ENCODE measurements around the gene CAMK2A. TPM values are rescaled to one million over a fixed set of nuclear protein-coding genes. Genes with fewer than 3 reads are reported as not detected.

Gene CAMK2A
- polyA plus RNA-seq, 1 of the 3 experiments (the other 2 are of a cell fraction), result 0.10 TPM

DNA sequence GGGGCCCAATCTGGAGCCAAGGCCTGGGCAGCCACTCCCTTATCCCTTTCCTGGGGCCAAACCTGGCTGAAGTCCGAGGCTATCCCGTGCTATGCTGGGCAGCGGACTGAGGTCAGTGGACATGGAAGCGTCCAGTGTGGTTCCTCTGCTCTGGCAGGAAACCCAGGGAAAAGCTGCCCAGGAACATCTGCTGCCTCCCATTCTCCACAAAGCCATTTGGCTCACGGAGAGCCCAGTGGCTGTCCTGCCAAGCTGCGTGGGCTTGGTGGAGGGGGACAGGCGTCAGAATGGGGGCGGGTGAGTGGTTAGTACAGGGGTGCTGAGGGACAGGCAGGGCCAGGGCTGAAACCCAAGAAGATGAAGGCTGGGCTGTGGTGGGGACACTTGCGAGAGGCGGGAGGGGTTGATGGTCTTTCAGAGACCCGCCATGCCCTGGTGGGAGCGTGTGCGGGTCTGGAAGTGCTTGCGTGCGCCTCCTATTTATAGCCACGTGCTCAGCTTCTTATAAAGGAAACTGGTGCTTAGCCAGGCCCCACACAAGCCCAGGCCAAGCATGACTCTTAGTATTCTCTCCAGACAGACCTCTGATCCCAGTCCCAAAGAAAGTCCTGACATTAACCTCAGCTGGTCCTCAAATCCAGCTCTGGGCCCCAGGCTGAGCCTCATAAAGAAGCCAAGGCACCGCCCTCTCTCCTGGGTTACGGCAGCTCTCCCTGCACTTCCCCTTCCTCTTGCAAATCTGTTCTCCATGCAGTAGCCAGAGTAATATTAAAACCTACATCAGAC, 109.1 kb downstream of the CAMK2A start:
- no peaks in the 10 kb centered on the region for H3K79me2 ChIP-seq (ENCODE audit: insufficient read depth)
- TF ChIP-seq, protein P1, sequence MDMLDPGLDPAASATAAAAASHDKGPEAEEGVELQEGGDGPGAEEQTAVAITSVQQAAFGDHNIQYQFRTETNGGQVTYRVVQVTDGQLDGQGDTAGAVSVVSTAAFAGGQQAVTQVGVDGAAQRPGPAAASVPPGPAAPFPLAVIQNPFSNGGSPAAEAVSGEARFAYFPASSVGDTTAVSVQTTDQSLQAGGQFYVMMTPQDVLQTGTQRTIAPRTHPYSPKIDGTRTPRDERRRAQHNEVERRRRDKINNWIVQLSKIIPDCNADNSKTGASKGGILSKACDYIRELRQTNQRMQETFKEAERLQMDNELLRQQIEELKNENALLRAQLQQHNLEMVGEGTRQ (IDR thresholded peaks at IDR 0.05; ENCODE audit: borderline replicate concordance, low read depth, low read length), result no peak
- TF ChIP-seq RAD21 (IDR thresholded peaks at IDR 0.05; ENCODE audit: low read length), result no peak
- TF ChIP-seq, protein P2, sequence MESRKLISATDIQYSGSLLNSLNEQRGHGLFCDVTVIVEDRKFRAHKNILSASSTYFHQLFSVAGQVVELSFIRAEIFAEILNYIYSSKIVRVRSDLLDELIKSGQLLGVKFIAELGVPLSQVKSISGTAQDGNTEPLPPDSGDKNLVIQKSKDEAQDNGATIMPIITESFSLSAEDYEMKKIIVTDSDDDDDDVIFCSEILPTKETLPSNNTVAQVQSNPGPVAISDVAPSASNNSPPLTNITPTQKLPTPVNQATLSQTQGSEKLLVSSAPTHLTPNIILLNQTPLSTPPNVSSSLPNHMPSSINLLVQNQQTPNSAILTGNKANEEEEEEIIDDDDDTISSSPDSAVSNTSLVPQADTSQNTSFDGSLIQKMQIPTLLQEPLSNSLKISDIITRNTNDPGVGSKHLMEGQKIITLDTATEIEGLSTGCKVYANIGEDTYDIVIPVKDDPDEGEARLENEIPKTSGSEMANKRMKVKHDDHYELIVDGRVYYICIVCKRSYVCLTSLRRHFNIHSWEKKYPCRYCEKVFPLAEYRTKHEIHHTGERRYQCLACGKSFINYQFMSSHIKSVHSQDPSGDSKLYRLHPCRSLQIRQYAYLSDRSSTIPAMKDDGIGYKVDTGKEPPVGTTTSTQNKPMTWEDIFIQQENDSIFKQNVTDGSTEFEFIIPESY (IDR thresholded peaks at IDR 0.05; ENCODE audit: borderline replicate concordance, low read depth), result no peak
- H3K4me1 ChIP-seq (ENCODE audit: control insufficient read depth in 1 of 2, insufficient read depth in 2 of 2, low read depth in 1 of 2, low read length in 1 of 2), result no peaks in the 10 kb centered on the region; a peak in 1 of 4 replicates
- H3K4me3 ChIP-seq (ENCODE audit: low read depth in 2 of 2, low read length in 1 of 2), result no peak overlapping the region
- WGBS (ENCODE audit: low lambda C conversion rate), result 86% methylated on average over 17 of the region's 18 CpGs
- H4K20me1 ChIP-seq (ENCODE audit: insufficient read depth), result no peaks in the 10 kb centered on the region
- no peak overlapping the region for H2AFZ ChIP-seq (ENCODE audit: low read depth)
- H3F3A ChIP-seq (replicated peaks; ENCODE audit: insufficient read depth), result no peaks in the 10 kb centered on the region
- H3K4me2 ChIP-seq, result no peak overlapping the region
- ChIA-PET CTCF (interaction anchor here (1.1 to 10.7 kb wide), 4 partner anchors 8 to 51 kb away, joined by 3 to 90 read pairs (median 9); no protein-coding TSS in a partner anchor), POLR2A (no interaction called here)
- H3K9me3 ChIP-seq, result no peaks in the 10 kb centered on the region
- H3K27me3 ChIP-seq (ENCODE audit: insufficient read depth), result no peaks in the 10 kb centered on the region
- no peak for DNase-seq
- no peak overlapping the region for H3K9ac ChIP-seq
- no peak overlapping the region for H3K27ac ChIP-seq (ENCODE audit: low read depth in 2 of 2, low read length in 1 of 2)
- no peaks in the 10 kb centered on the region for H3K36me3 ChIP-seq (replicated peaks in 1 of 2; ENCODE audit: control insufficient read depth in 1 of 2, insufficient read depth in 2 of 2, low read length in 1 of 2)
- H3K9me2 ChIP-seq, result no peaks in the 10 kb centered on the region

DNA sequence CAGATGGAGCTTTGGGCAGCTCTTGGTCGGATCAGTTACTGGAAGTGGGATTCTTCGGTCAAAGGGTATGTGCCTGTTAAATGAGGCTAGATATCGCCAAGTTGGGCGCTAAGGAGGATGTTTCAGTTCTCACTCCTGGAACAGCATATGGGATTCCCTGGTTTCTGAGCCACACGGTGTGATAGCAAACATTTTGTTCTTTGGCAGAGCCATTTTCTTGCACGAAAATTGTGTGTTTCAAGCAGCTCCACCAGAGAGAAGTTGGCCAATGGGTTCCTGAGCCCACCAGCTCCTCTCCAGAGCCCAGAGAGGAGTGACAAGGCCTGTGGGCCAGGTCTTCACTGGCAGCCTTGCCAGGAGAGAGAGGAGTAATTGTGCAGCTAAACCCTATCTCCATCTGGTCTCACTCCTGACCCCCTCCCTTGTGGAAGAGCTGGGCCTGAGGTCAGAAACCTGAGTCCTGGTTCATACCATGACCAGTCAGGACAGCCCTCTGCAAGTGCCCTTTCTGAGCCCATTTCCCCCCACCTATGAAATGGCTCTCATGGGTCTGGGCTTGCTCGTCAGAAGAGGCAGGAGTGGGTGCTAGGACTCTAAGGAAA, 110.5 kb downstream of the CAMK2A start:
- no peaks in the 10 kb centered on the region for H3K9me2 ChIP-seq

DNA sequence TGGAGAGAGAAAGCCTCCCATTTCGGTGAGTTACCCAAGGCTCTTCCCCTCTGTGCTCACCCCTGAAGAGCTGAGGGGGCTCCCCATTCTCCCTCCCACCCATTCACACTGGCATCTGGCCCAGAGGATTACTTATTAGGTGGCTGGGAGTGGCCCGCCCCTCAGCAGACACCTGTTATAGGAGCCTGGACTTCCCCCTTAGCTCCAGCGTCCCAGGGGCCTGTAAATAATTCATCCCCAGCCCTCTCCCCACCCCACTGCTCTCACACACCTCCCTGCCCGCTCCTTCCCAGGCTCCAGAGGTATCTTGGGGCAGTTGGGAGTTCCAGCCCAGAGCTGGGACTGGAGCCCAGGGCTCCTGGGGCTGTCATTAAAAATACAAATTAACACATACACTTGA, 111.3 kb downstream of the CAMK2A start:
- Histone ChIP-seq H3K9ac (no peak overlapping the region), H3K79me2 (ENCODE audit: insufficient read depth) (no peaks in the 10 kb centered on the region), H3K36me3 (replicated peaks in 1 of 2; ENCODE audit: control insufficient read depth in 1 of 2, insufficient read depth in 2 of 2, low read length in 1 of 2) (no peaks in the 10 kb centered on the region), H3K4me3 (ENCODE audit: low read depth in 2 of 2, low read length in 1 of 2) (no peak overlapping the region), H3K27ac (ENCODE audit: low read depth in 2 of 2, low read length in 1 of 2) (no peak overlapping the region), H3K4me2 (no peak overlapping the region), H3F3A (replicated peaks; ENCODE audit: insufficient read depth) (no peaks in the 10 kb centered on the region), H3K4me1 (ENCODE audit: control insufficient read depth in 1 of 2, insufficient read depth in 2 of 2, low read depth in 1 of 2, low read length in 1 of 2) (no peaks in the 10 kb centered on the region; a peak in 1 of 4 replicates), H3K9me3 (no peaks in the 10 kb centered on the region), H2AFZ (ENCODE audit: low read depth) (no peak overlapping the region), H3K27me3 (ENCODE audit: insufficient read depth) (no peaks in the 10 kb centered on the region), H3K9me2 (no peaks in the 10 kb centered on the region), H4K20me1 (ENCODE audit: insufficient read depth) (no peaks in the 10 kb centered on the region)
- no peak for TF ChIP-seq TEAD4 (IDR thresholded peaks at IDR 0.05; ENCODE audit: borderline replicate concordance, insufficient read depth)
- DNase-seq, result no peak
- ChIA-PET CTCF (interaction anchor here (0.6 to 10.7 kb wide), 5 partner anchors 10 to 49 kb away, joined by 3 to 90 read pairs (median 3); no protein-coding TSS in a partner anchor), POLR2A (interaction anchor here (1.0 kb wide), 1 partner anchor 15 kb away, joined by 4 read pairs; no protein-coding TSS in a partner anchor)
- 47% methylated on average over 4 of the region's 4 CpGs for WGBS (ENCODE audit: low lambda C conversion rate)

More for the DNA sequence above, 110.5 kb downstream of the CAMK2A start:
- ChIA-PET CTCF (interaction anchor here (1.9 to 10.7 kb wide), 3 partner anchors 9 to 50 kb away, joined by 6 to 90 read pairs (median 13); no protein-coding TSS in a partner anchor), POLR2A (interaction anchor here (1.0 kb wide), 1 partner anchor 16 kb away, joined by 4 read pairs; no protein-coding TSS in a partner anchor)
- H3F3A ChIP-seq (replicated peaks; ENCODE audit: insufficient read depth), result no peaks in the 10 kb centered on the region
- H3K27ac ChIP-seq (ENCODE audit: low read depth in 2 of 2, low read length in 1 of 2), result no peak overlapping the region
- H3K4me3 ChIP-seq (ENCODE audit: low read depth in 2 of 2, low read length in 1 of 2), result no peak overlapping the region
- TF ChIP-seq POLR2AphosphoS5 (IDR thresholded peaks at IDR 0.05; ENCODE audit: low read depth, low read length), result no peak
- no peak for TF ChIP-seq FOXM1 (IDR thresholded peaks at IDR 0.05; ENCODE audit: low read depth)
- H3K27me3 ChIP-seq (ENCODE audit: insufficient read depth), result no peaks in the 10 kb centered on the region
- no peak overlapping the region for H3K9ac ChIP-seq
- H3K79me2 ChIP-seq (ENCODE audit: insufficient read depth), result no peaks in the 10 kb centered on the region
- no peak overlapping the region for H2AFZ ChIP-seq (ENCODE audit: low read depth)
- H4K20me1 ChIP-seq (ENCODE audit: insufficient read depth), result no peaks in the 10 kb centered on the region
- 78% methylated on average over 6 of the region's 7 CpGs for WGBS (ENCODE audit: low lambda C conversion rate)
- H3K9me3 ChIP-seq, result no peaks in the 10 kb centered on the region
- DNase-seq, result no peak
- H3K36me3 ChIP-seq (replicated peaks in 1 of 2; ENCODE audit: control insufficient read depth in 1 of 2, insufficient read depth in 2 of 2, low read length in 1 of 2), result no peaks in the 10 kb centered on the region
- no peaks in the 10 kb centered on the region; a peak in 1 of 4 replicates for H3K4me1 ChIP-seq (ENCODE audit: control insufficient read depth in 1 of 2, insufficient read depth in 2 of 2, low read depth in 1 of 2, low read length in 1 of 2)
- H3K4me2 ChIP-seq, result no peak overlapping the region
